Prostate gland (tissue), 2 donors: ENCODE measurements around the gene RCOR1. TPM values are rescaled to one million over a fixed set of nuclear protein-coding genes. Genes with fewer than 3 reads are reported as not detected.
"Not testable (repeated sequence)": the region's sequence is repeated elsewhere in the genome, so short reads cannot be mapped to it uniquely, and the experiment has no call there.

ENCODE experiments used
- DNase-seq: peaks from one replicate; pipeline ENCODE4 v3.0.0-alpha.2; 2019; ENCODE audit warnings: low spot score
- H3K27ac ChIP-seq, 2 donors: fragments of 200-600 bp; sonication (generic); 2 replicates each; pipeline ENCODE4 v1.5.1; 2017 to 2019
- H3K27me3 ChIP-seq: fragments of 200-600 bp; sonication (generic); replicated peaks from 2 replicates; pipeline ENCODE4 v1.5.1; 2019; ENCODE audit not compliant: insufficient read depth
- H3K36me3 ChIP-seq, 2 donors: fragments of 200-600 bp; sonication (generic); 1 replicate in 1 of 2; 2 replicates in 1 of 2; pipeline versions ENCODE4 v1.5.1 to v1.8.1; 2017 to 2019
- H3K4me1 ChIP-seq: fragments of 200-600 bp; sonication (generic); replicated peaks from 2 replicates; pipeline ENCODE4 v1.5.1; 2019
- H3K4me3 ChIP-seq, 2 donors: fragments of 200-600 bp; sonication (generic); 2 replicates each; pipeline ENCODE4 v1.5.1; 2017 to 2019
- H3K9me3 ChIP-seq: fragments of 200-600 bp; sonication (generic); 2 replicates; pipeline ENCODE4 v1.5.1; 2017
- POLR2A ChIP-seq: fragments of 450-650 bp; IDR thresholded peaks from one replicate; pipeline ENCODE4 v1.6.1; 2016; ENCODE audit warnings: antibody characterized with exemption, mild to moderate bottlenecking
- POLR2AphosphoS5 ChIP-seq: sonication (generic); formaldehyde crosslinking; IDR thresholded peaks from one replicate; pipeline ENCODE4 v1.6.1; 2017; ENCODE audit warnings: antibody characterized with exemption
- WGBS: methylation state at CpG from one replicate; pipeline ENCODE4 v1.1.5; 2018; 5-methylcytosine and 5-hydroxymethylcytosine counted together
- intact Hi-C: fragments of 100-400 bp; cut with DNase I; formaldehyde crosslinking; loops from one replicate; pipeline ENCODE4 v1.14.2; 2022
- total RNA-seq, 2 donors: library from RNA; depleted of rRNA; stranded (reverse); fragments of >200 nt; gene quantifications; one replicate each; pipeline ENCODE4 v1.1.0, GENCODE V29; 2016
- TF ChIP-seq, protein P1 (sequence below), 4 experiments: fragments of 200-600 bp in 2 of 4; fragments of 450-650 bp in 2 of 4; sonication (generic) in 2 of 4; IDR thresholded peaks; 1 replicate in 3 of 4; 2 replicates in 1 of 4; pipeline ENCODE4 v1.5.1; 2016 to 2019; ENCODE audit warnings: antibody characterized with exemption in 4 of 4, mild to moderate bottlenecking in 2 of 4, moderate library complexity in 2 of 4

Gene RCOR1
- total RNA-seq, 2 donors from 2014 or later: 14.4 to 26.6 TPM

- H3K36me3 ChIP-seq: no peaks in the 10 kb centered on the region
- H3K4me3 ChIP-seq: no peak overlapping the region
- H3K27ac ChIP-seq: no peak overlapping the region
- no peak for DNase-seq
- no peaks in the 10 kb centered on the region for H3K9me3 ChIP-seq
- no peaks in the 10 kb centered on the region for H3K27me3 ChIP-seq
- 78% methylated on average over 8 of the region's 8 CpGs for WGBS
- no peaks in the 10 kb centered on the region for H3K4me1 ChIP-seq
- no peak for TF ChIP-seq POLR2A
- no peak for TF ChIP-seq POLR2AphosphoS5
- TF ChIP-seq, protein P1, sequence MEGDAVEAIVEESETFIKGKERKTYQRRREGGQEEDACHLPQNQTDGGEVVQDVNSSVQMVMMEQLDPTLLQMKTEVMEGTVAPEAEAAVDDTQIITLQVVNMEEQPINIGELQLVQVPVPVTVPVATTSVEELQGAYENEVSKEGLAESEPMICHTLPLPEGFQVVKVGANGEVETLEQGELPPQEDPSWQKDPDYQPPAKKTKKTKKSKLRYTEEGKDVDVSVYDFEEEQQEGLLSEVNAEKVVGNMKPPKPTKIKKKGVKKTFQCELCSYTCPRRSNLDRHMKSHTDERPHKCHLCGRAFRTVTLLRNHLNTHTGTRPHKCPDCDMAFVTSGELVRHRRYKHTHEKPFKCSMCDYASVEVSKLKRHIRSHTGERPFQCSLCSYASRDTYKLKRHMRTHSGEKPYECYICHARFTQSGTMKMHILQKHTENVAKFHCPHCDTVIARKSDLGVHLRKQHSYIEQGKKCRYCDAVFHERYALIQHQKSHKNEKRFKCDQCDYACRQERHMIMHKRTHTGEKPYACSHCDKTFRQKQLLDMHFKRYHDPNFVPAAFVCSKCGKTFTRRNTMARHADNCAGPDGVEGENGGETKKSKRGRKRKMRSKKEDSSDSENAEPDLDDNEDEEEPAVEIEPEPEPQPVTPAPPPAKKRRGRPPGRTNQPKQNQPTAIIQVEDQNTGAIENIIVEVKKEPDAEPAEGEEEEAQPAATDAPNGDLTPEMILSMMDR (IDR thresholded peaks at IDR 0.05): no peak
- intact Hi-C loops: no loop called here
Observed at GRCh38 chr14:102630881-102631280, 38.4 kb downstream of the RCOR1 start.

GRCh38 chr14:102633906-102634595 lies 41.6 kb downstream of the RCOR1 start:
- 63% methylated on average over 4 of the region's 4 CpGs for WGBS
- Histone ChIP-seq H3K4me3 (no peak overlapping the region), H3K27ac (no peak overlapping the region), H3K27me3 (no peaks in the 10 kb centered on the region), H3K9me3 (no peaks in the 10 kb centered on the region), H3K4me1 (no peaks in the 10 kb centered on the region), H3K36me3 (no peaks in the 10 kb centered on the region)
- intact Hi-C loops: no loop called here
- no peak for DNase-seq
- no peak for TF ChIP-seq POLR2AphosphoS5
- TF ChIP-seq, protein P1 (IDR thresholded peaks at IDR 0.05): no peak
- no peak for TF ChIP-seq POLR2A

- intact Hi-C loops, H3K4me1 ChIP-seq, H3K27me3 ChIP-seq, H3K36me3 ChIP-seq, H3K4me3 ChIP-seq, H3K27ac ChIP-seq, DNase-seq, H3K9me3 ChIP-seq: not testable (repeated sequence)
- 98% methylated on average over 6 of the region's 6 CpGs for WGBS
Observed at GRCh38 chr14:102639611-102640010, 47.2 kb downstream of the RCOR1 start.

DNA sequence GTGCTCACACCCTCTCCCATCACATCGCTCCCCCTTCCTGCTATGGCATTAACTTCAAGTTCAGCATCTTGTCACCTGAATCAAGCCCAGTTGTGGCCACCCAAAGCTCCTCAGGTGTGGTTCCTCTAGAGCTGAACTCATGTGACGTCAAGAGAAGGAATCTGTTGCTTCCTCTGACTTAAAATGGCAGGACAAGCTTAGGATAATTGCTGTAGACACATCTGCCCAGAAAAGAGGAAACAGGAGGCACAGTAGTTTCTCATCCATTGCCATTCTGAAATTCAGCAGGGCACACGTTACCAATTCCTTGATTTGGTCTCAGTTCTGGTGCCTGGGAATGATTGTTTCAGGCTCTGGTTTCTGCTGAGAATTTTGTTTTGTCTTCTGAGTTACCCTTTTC lies 52.1 kb downstream of the RCOR1 start:
- H3K36me3 ChIP-seq: no peaks in the 10 kb centered on the region
- no peak for DNase-seq
- WGBS: 88% methylated on average over 3 of the region's 3 CpGs
- H3K27ac ChIP-seq: no peak overlapping the region
- no peaks in the 10 kb centered on the region for H3K27me3 ChIP-seq
- intact Hi-C loops: no loop called here
- H3K4me3 ChIP-seq: no peak overlapping the region
- no peak for TF ChIP-seq POLR2AphosphoS5
- TF ChIP-seq, protein P1 (IDR thresholded peaks at IDR 0.05): no peak
- no peak for TF ChIP-seq POLR2A
- H3K4me1 ChIP-seq: no peaks in the 10 kb centered on the region
- no peaks in the 10 kb centered on the region for H3K9me3 ChIP-seq

DNA sequence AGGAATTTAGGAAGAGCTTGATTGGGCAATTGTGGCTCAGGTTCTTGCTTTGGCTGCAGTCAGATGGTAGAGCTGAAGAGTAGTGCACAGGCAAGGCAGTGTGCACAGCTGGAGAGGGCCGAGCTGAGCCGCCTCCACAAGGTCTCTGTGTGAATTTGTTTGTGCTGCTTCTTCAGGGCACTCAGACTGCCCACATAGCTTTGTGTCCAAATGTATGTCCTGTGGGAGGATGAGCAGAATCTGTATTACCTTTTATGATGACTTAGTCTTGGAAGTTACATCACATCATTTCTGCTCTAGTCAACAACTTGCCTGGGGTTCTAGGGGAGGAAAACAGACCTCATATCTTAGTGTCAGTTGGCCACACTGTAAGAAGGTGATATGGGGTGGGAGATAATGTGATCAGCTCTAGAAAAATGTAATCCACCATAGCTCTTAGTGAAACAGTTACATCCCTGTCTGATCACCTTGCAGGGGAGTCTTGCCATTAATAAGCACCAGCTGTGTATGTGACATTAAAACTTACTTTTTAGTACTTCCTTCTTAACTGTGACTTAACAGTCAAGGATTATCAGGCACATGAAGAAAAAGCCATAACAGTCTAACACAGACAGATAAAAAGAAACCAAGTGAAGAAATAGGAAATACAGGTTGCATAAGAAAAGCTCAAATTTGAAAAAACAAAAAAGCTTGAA lies 53.4 kb downstream of the RCOR1 start:
- no peak for DNase-seq
- WGBS: 83% methylated on average over 2 of the region's 2 CpGs
- Histone ChIP-seq H3K27me3 (no peaks in the 10 kb centered on the region), H3K4me1 (no peaks in the 10 kb centered on the region), H3K9me3 (no peaks in the 10 kb centered on the region), H3K4me3 (no peak overlapping the region), H3K36me3 (no peaks in the 10 kb centered on the region), H3K27ac (no peak overlapping the region)
- intact Hi-C loops: no loop called here
- TF ChIP-seq POLR2A (no peak), POLR2AphosphoS5 (no peak)
- TF ChIP-seq, protein P1 (IDR thresholded peaks at IDR 0.05): no peak
